NCI-H510A (cell line): ENCODE results near the gene DERL3.
"Not testable (repeated sequence)": the region's sequence is repeated elsewhere in the genome, so short reads cannot be mapped to it uniquely, and the experiment has no call there.

Experiments
- DNase-seq: peaks from one replicate; lab custom pipeline; 2025; lab: John Stamatoyannopoulos, UW

Gene DERL3

GRCh38 chr22:23838681-23839468 lies at the start of gene DERL3:
Gene DERL3, minus strand, starts transcription at chr22:23839006. Its CDS starts 19 bp downstream, at chr22:23838987.
- DNase-seq = peak; percentile 96

DNA sequence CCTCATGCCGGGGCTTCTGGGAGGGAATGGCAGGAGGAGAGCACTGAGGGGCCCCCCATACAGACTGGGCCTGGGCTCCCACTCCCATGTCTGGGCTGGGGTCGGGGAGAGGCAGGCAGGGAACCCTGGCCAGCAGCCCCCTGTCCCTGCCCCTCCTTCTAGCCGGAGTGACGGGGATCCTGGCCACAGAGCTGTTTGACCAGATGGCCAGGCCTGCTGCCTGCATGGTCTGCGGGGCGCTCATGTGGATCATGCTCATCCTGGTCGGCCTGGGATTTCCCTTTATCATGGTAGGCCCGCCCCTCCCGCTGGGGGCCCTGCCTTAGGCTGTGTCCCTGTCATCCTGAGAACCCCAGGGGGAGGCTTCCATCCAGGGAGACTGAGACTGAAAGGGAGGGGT lies 45.3 kb upstream of the DERL3 start:
- no peak for DNase-seq

DNA sequence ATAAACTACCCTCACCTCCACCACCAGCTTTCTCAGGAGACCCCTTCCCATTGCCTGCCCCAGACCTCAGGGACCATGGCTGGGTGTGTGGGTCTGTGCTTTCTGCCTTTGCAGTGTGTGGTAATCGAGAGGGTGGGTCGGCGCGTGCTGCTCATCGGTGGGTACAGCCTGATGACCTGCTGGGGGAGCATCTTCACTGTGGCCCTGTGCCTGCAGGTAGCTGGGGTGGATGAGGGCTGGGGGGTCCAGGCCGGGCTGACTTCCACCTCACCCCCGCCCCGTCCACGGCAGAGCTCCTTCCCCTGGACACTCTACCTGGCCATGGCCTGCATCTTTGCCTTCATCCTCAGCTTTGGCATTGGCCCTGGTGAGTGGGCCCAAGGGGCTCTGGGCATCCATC lies 44.9 kb upstream of the DERL3 start:
- DNase-seq = no peak

DNA sequence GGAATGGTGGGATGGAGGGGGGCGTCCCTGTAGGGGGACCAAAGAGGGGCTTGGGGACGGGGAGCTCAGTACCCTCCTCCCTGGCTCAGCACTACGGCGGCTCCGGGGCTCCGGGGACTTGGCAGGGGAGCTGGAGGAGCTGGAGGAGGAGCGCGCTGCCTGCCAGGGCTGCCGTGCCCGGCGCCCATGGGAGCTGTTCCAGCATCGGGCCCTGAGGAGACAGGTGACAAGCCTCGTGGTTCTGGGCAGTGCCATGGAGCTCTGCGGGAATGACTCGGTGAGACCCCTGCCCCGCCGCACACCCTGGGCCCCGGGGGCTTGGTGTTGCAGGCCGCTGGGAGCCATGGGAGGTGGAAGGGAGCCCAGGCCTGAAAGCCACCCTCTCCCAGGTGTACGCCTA lies 43.6 kb upstream of the DERL3 start:
- DNase-seq = no peak

DNA sequence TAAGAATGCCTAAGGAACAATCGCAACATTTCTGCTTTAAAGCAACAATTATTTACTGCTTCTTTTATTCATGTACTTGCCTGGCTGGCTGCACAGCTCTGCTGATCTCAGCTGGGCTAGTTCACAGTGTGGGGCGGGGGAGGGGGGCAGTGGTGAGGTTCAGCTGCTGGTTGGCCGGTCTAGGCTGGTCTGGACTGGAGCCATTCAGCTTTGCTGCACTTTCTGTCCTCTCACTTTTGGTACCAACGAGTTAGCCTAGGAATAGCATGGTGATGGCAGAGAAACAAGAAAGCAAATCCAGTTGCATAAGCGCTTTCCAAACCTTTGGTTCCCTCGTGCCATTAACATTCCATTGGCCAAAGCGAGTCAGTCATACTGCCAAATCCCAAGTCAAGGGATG lies 39.4 kb upstream of the DERL3 start:
- no peak for DNase-seq

DNA sequence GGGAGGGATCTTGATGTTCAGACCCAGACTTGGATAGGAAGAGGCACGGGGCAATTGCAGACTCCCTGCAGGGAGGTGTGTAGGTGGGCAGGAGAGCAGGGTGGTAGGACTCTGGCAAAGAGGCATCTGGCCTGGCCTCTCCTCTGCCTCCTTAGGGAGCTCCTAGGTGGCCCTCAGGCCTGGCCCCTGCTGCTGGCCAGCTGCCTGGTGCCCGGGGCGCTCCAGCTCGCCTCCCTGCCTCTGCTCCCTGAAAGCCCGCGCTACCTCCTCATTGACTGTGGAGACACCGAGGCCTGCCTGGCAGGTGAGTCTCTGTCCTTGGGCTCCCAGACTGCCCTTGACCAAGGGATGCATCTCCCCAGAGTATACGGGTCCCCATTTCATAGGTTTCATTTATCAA lies 38.8 kb upstream of the DERL3 start:
- no peak for DNase-seq

- DNase-seq = no peak
Observed at GRCh38 chr22:23875801-23876200, 37.0 kb upstream of the DERL3 start.

DNA sequence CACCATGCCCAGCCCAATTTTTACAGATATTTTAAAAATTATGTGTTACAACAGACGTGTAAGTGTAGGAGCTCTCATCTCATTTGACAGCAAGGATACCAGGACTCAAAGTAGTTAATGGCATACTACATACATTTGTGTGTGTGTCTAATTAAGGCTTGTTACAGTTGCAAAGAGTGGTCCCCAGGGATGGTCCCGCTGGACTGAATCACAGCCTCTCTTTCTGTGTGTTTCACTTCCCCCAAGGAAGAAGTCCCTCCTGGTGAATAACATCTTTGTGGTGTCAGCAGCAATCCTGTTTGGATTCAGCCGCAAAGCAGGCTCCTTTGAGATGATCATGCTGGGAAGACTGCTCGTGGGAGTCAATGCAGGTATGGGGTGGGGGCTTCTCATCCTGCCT lies 36.1 kb upstream of the DERL3 start:
- DNase-seq = no peak

- DNase-seq = no peak
Observed at GRCh38 chr22:23868580-23868979, 29.8 kb upstream of the DERL3 start.

DNA sequence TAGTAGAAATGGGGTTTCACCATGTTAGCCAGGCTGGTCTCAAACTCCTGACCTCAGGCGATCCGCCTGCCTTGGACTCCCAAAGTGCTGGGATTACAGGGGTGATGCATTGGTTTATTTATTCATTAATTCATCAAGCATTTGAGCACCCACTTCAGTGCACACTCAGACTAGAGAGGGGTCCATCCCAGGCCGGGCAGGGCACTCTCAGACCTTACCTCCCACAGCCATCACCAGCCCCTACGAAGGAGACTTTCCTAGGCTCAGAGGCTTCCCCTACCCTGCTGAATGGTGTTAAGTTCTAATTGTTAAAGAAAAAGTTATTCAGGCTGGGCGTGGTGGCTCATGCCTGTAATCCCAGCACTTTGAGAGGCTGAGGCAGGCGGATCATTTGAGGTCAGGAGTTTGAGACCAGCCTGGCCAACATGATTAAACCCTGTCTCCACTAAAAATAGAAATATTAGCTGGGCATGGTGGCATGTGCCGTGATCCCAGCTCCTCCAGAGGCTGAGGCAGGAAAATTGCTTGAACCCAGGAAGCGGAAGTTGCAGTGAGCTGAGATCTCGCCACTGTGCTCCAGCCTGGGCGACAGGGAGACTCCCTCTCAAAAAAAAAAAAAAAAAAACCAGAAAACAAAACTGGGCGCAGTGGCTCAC lies 25.8 kb upstream of the DERL3 start:
- not testable (repeated sequence) for DNase-seq

DNA sequence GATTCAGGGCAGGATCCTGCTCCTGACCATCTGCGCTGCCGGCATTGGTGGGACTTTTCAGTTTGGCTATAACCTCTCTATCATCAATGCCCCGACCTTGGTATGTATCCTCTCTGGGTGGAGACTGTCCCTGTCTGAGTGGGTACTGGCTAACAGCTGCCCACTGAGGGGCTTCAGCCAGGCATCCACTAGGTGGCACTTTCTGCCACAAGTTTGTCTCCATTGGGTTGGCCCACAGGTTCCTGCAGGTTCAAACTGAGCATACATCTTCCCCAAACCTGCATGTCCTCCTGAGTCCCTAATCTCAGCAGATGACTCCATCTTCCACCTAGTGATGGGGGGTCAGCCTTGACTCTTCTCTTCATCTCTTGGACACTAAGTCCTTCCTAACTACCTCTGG lies 23.3 kb upstream of the DERL3 start:
- no peak for DNase-seq

DNA sequence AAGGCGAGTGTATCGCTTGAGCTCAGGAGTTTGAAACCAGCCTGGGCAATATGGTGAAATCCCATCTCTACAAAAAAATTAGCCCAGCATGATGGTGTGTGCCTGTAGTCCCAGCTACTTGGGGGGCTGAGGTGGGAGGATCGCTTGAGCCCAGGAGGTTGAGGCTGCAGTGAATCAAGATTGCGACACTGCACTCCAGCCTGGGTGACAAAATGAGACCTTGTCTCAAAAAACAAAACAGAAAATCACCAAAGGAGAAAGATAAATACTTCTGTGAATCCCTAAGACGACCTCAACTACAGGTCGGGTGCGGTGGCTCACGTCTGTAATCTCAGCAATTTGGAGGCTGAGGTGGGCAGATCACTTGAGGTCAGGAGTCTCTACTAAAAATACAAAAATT lies 21.4 kb upstream of the DERL3 start:
- DNase-seq = not testable (repeated sequence)

DNA sequence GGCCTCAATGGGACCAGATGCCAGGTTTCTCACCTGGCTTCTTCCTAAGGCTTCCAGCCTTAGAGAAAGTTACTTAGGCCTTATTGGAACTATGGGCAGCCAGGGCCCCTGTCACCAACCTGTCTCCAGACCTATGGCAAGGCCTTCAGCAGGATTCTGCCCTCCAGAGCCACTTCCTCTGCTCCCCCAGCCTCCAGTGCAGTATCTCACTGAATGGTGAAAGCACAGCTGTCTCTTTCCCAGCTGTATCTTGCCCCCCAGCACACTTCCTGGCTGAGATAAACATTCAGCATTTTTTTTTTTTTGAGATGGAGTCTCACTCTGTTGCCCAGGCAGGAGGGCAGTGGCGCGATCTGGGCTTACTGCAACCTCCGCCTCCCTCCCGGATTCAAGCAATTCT lies 20.4 kb upstream of the DERL3 start:
- no peak for DNase-seq

GRCh38 chr22:23858484-23858815 lies 19.6 kb upstream of the DERL3 start:
- DNase-seq = no peak

DNA sequence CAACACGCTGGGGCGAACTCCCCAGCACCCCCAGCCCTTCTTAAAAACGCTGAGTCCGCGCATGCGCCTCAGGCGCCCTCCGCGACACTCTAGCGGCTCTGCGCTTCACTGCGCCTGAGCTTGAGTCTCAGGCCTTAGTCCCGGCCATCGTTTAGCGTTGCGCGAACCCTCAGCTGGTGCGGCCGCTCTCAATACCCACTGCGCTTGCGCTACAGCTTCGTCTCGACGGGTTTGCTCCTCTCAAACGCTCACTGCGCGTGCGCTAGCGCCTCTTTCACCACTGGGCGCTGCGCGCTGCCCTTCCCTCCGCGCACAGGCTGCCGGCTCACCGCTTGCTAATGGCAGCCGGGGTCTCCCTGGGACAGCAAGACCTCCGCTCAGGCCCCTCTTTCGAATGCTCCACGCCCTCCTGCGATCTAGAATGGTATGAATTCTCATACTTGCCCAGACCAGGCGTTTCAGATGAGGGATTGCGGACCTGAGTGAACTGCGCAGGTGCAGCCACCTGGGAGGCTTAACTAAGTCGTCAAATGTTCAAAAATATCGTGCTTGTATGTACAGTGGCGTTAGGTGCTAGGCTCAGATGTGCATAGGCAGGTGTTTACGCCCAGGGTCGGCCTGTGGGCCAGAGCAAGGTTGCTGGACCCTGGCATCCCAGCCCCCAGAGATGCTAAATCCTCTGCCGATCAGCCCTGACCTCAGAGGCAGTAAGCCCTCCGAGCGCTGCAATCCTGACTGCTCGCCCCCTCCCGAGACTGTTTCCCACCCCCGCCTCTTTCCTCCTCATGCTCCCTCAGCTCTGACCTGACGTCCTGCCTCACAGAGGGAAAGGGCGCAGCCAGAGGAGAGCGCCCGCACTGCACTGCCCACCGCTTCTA lies 19.0 kb upstream of the DERL3 start, which contains the start of gene SLC2A11:
SLC2A11 (plus strand) TSS at position 270 of the 878 bp plus-strand sequence; CDS start at position 395, 125 bp downstream.
- peak; percentile 93 for DNase-seq

DNA sequence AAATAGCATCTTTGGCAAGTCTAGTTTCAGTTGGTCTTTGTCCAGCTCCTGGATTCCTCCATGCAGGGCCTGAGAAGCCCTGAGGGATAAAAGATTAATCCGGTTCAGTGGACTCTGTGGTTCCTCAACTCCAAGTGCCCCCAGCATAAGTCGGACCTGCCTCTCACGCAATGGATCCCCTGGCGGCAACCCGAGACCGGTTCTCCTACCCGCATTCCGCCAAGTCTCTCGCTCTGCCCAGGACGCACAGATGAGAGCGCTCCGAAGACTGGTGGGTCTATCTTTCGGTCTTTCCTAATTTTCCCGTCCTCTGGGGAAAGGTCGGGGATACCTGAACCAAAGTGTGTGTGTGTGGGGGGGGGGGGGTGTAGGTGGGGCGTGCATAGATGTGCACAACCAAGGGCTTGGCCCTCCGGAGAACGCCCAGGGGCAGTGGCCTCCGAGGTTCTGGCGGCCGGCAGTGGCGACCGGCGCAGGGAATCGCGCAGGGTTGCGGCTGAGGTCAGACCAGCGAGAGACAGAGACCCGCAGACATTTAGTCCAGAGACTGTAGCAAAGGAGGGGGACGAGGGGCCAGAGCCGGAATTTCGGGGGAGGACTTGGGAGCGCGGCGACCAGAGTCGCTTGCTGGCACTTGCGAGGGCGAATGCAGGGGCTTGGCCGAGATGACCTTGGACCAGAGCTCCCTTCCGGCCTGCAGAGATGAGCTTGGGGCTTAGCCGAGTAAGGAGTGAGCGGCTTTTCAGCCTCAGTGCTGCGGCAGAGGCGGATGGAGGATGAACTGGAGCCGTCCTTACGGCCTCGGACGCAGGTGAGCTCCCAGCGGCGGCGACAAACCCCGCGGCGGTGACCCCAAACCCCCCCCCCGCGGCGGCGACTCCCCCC lies 18.2 kb upstream of the DERL3 start:
- DNase-seq = no peak

- no peak for DNase-seq
Observed at GRCh38 chr22:23850136-23850611, 11.4 kb upstream of the DERL3 start.

DNA sequence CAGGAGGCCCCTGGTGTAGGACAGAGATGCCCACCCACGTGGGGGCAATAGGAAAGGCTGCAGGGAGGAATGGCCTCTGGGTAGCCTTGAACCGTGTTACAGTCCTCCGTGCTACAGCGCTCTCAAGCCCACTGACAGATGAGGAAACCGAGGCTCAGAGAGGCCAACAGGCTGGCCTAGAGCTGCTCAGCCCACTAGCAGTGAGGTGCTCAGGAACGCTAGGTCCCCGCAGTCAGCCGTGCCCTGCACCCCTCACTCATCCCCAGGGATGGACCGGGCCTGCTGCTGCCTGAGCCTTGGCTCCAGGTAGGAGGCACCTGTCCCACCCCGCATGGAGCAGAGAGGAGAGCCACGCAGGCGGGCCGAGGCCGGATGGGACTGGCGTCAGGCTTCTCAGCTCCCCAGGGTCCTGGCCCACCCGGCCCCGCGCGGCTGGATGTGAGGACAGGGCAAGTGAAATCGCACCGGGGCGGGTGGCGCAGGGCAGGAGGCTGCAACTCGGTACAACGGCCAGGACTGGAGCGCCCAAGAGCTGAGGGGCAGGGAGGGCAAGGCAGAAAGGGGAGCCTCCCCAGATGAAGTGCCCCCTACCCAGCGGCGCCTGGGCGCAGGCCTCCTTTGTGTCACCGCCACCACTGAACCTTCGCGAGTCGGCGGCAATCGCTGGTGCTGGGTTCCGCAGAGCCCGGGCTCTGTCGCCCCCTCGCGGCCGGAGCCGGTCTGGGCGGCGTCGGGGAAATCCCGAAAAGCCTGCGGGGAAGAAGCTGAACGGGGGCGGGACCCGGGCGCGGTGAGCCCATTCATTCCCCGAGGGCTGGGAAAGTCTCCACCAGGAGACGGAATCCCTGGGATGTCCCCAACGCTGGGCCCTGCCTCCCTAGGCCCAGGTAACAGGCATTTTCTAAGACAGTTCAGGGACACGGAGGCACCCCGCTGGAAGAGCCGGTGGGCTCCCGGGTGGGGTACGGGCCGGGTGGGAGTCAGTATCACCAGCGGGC lies 10.5 kb upstream of the DERL3 start:
- peak; percentile 57 for DNase-seq

- no peak for DNase-seq
Observed at GRCh38 chr22:23847991-23848864, 9.4 kb upstream of the DERL3 start.
